ENCODE measurements around the gene RYR1. TPM values are rescaled to one million over a fixed set of nuclear protein-coding genes. Genes with fewer than 3 reads are reported as not detected.

The RYR1 gene
- total and polyA plus RNA-seq, 2 of the 13 experiments (the other 11 are each of a cell fraction or from before 2014, with no cell fraction given): 0.03 TPM; not detected in 1

GRCh38 chr19:38513762-38514167 is 80.3 kb downstream of the RYR1 start (continued):
- no peak for TF ChIP-seq DMTF1 (CRISPR knock-in tag; IDR thresholded peaks at IDR 0.05)
- no peak for TF ChIP-seq ZNF484 (CRISPR knock-in tag; IDR thresholded peaks at IDR 0.05; ENCODE audit: borderline replicate concordance, low read depth)
- no peak for TF ChIP-seq CCAR2 (optimal IDR thresholded peaks at IDR 0.05; ENCODE audit: low read depth, low read length)
- TF ChIP-seq ZNF879 (CRISPR knock-in tag; IDR thresholded peaks at IDR 0.05): no peak
- TF ChIP-seq ZNF362 (CRISPR knock-in tag; IDR thresholded peaks at IDR 0.05; ENCODE audit: borderline replicate concordance): no peak
- no peak for TF ChIP-seq THAP9 (CRISPR knock-in tag; IDR thresholded peaks at IDR 0.05; ENCODE audit: borderline replicate concordance)
- no peak for TF ChIP-seq ZNF230 (CRISPR knock-in tag; IDR thresholded peaks at IDR 0.05)
- TF ChIP-seq ZKSCAN5 (CRISPR knock-in tag; IDR thresholded peaks at IDR 0.05): no peak
- TF ChIP-seq ZNF772 (CRISPR knock-in tag; IDR thresholded peaks at IDR 0.05): no peak
